A549 treated with ZK216348 at 1 μM for 4 hours (cell line): ENCODE results near the gene SULT1A2. TPM values are rescaled to one million over a fixed set of nuclear protein-coding genes. Genes with fewer than 3 reads are reported as not detected.

Experiments used
- total RNA-seq: library from RNA; stranded (reverse); fragments of 200-300 nt; extraction: Qiagen RNA extraction; gene quantifications from 5 replicates; pipeline ENCODE4 v1.2.3, GENCODE V29; 2022; ENCODE audit warnings: low read depth

The SULT1A2 gene
- 0.12 TPM in 1 of 5 replicates, not detected in the others for total RNA-seq

GRCh38 chr16:28596840-28597691 lies at the start of gene SULT1A2:
Gene SULT1A2 (minus strand): TSS chr16:28597050. CDS start chr16:28595930, 1,120 bp downstream.

GRCh38 chr16:28637765-28638164 lies 40.9 kb upstream of the SULT1A2 start, which contains the start of gene NPIPB8:
Gene NPIPB8 (plus strand): TSS chr16:28638065. CDS start chr16:28638361, 296 bp downstream.

GRCh38 chr16:28609631-28610594 lies 13.1 kb upstream of the SULT1A2 start, which contains the start of gene SULT1A1:
Gene SULT1A1 (minus strand): TSS chr16:28610044. CDS start chr16:28608855, 1,189 bp downstream.

GRCh38 chr16:28553776-28554633 lies 42.8 kb downstream of the SULT1A2 start, which contains the start of gene SGF29:
Gene SGF29 (plus strand): TSS chr16:28553920. CDS start chr16:28581070, 27,150 bp downstream.

Other genes starting within 250 kb of the SULT1A2 start
- 1.4 to 2.9 TPM (median 1.5 TPM) in 5 replicates for gene NPIPB6, start 233.5 kb downstream of the SULT1A2 start, total RNA-seq
- gene EIF3CL, start 193.2 kb downstream of the SULT1A2 start, total RNA-seq, result 54.0 to 95.3 TPM (median 72.8 TPM) in 5 replicates
- gene NPIPB7, start 124.7 kb downstream of the SULT1A2 start, total RNA-seq, result 0.15 to 0.40 TPM (median 0.23 TPM) in 3 of 5 replicates, not detected in the others
- gene CLN3, start 105.0 kb downstream of the SULT1A2 start, total RNA-seq, result 18.2 to 33.9 TPM (median 33.4 TPM) in 5 replicates
- 0.07 to 0.08 TPM (median 0.08 TPM) in 3 of 5 replicates, not detected in the others for gene APOBR, start 102.4 kb downstream of the SULT1A2 start, total RNA-seq
- not detected in 5 replicates for gene IL27, start 90.2 kb downstream of the SULT1A2 start, total RNA-seq
- 11.9 to 21.8 TPM (median 15.3 TPM) in 5 replicates for gene NUPR1, start 58.1 kb downstream of the SULT1A2 start, total RNA-seq
- gene SGF29, start 43.1 kb downstream of the SULT1A2 start, total RNA-seq, result 18.3 to 25.2 TPM (median 20.5 TPM) in 5 replicates
- gene SULT1A1, start 13.0 kb upstream of the SULT1A2 start, total RNA-seq, result 4.8 to 6.1 TPM (median 5.5 TPM) in 5 replicates
- gene NPIPB8, start 41.0 kb upstream of the SULT1A2 start, total RNA-seq, result not detected in 5 replicates
- 260 to 393 TPM (median 359 TPM) in 5 replicates for gene EIF3C, start 114.4 kb upstream of the SULT1A2 start, total RNA-seq
- gene NPIPB9, start 154.7 kb upstream of the SULT1A2 start, total RNA-seq, result 1.4 to 2.2 TPM (median 1.8 TPM) in 5 replicates
- 80.2 to 139 TPM (median 132 TPM) in 5 replicates for gene ATXN2L, start 225.9 kb upstream of the SULT1A2 start, total RNA-seq
- 177 to 322 TPM (median 284 TPM) in 5 replicates for gene TUFM, start 249.3 kb upstream of the SULT1A2 start, total RNA-seq